IMR-90 (cell line): ENCODE results near the gene HS6ST3. TPM values are rescaled to one million over a fixed set of nuclear protein-coding genes. Genes with fewer than 3 reads are reported as not detected.

ENCODE experiments used
- ATAC-seq: fragments of 200-7000 bp; cut with Tn5 transposase; 2 replicates; pipeline ENCODE4 v1.9.1; 2020; ENCODE audit warnings: low read depth, mild to moderate bottlenecking, moderate library complexity
- BruUV-seq: library from RNA; stranded (reverse); fragments of 400-500 nt; replicated peaks from 2 replicates; lab custom pipeline; 2021; lab: Mats Ljungman, UMichigan
- CTCF ChIA-PET: fragments of 300-600 bp; formaldehyde crosslinking; extraction: SDS; loops from one replicate; lab custom pipeline; 2021; ENCODE audit warnings: antibody characterized with exemption; lab: Yijun Ruan, JAX
- POLR2A ChIA-PET: fragments of 300-600 bp; sonication (Branson Sonifier 250); formaldehyde crosslinking; loops from one replicate; lab custom pipeline; 2022; ENCODE audit warnings: antibody characterized with exemption; ENCODE audit not compliant: unreplicated experiment; lab: Charles Lee
- DNase-seq: peaks from one replicate; pipeline ENCODE4 v3.0.0; 2013
- H2AFZ ChIP-seq: replicated peaks from 2 replicates; pipeline ENCODE3; 2013; ENCODE audit warnings: low read length, mild to moderate bottlenecking; ENCODE audit not compliant: poor library complexity
- H2AK5ac ChIP-seq: 2 replicates; pipeline ENCODE4 v1.6.1; 2013; ENCODE audit warnings: low read depth, low read length, inconsistent platforms
- H2AK9ac ChIP-seq: replicated peaks from 2 replicates; pipeline ENCODE3; 2013; ENCODE audit warnings: mild to moderate bottlenecking, low read depth, low read length, moderate library complexity; ENCODE audit not compliant: poor library complexity
- H2BK120ac ChIP-seq: 2 replicates; pipeline ENCODE4 v1.6.1; 2013; ENCODE audit warnings: low read depth, low read length, inconsistent platforms
- H2BK15ac ChIP-seq: 3 replicates; pipeline ENCODE4 v1.6.1; 2013; ENCODE audit warnings: low read depth, low read length, inconsistent platforms
- H2BK20ac ChIP-seq: 2 replicates; pipeline ENCODE4 v1.6.1; 2013; ENCODE audit warnings: low read depth, mild to moderate bottlenecking, inconsistent platforms, low read length, moderate library complexity
- H2BK5ac ChIP-seq: 2 replicates; pipeline ENCODE4 v1.6.1; 2013; ENCODE audit warnings: mild to moderate bottlenecking, low read depth, low read length, inconsistent platforms; ENCODE audit not compliant: poor library complexity, severe bottlenecking
- H3K14ac ChIP-seq: replicated peaks from 2 replicates; pipeline ENCODE4 v1.6.1; 2013; ENCODE audit warnings: low read depth, low read length, inconsistent platforms
- H3K18ac ChIP-seq: 2 replicates; pipeline ENCODE4 v1.6.1; 2013; ENCODE audit warnings: low read depth, low read length, control low read depth
- H3K23ac ChIP-seq: 2 replicates; pipeline ENCODE4 v1.6.1; 2013; ENCODE audit warnings: low read depth, low read length, inconsistent platforms
- H3K27ac ChIP-seq: 2 replicates; pipeline ENCODE4 v1.5.1; 2013; ENCODE audit warnings: mild to moderate bottlenecking, control low read depth, low read length; ENCODE audit not compliant: insufficient read depth
- H3K27me3 ChIP-seq: 2 replicates; pipeline ENCODE4 v1.6.1; 2013; ENCODE audit warnings: low read length; ENCODE audit not compliant: control insufficient read depth, insufficient read depth
- H3K36me3 ChIP-seq: 2 replicates; pipeline ENCODE4 v1.6.1; 2013; ENCODE audit warnings: low read length, mixed read lengths; ENCODE audit not compliant: control insufficient read depth, insufficient read depth
- H3K4ac ChIP-seq: 2 replicates; pipeline ENCODE4 v1.6.1; 2013; ENCODE audit warnings: low read depth, low read length, inconsistent platforms
- H3K4me1 ChIP-seq: 2 replicates; pipeline ENCODE4 v1.6.1; 2013; ENCODE audit warnings: low read length, mixed read lengths; ENCODE audit not compliant: control insufficient read depth, insufficient read depth
- H3K4me2 ChIP-seq: 2 replicates; pipeline ENCODE4 v1.6.1; 2013; ENCODE audit warnings: low read depth, mild to moderate bottlenecking, control low read depth, low read length, moderate library complexity
- H3K4me3 ChIP-seq: 2 replicates; pipeline ENCODE4 v1.5.1; 2013; ENCODE audit warnings: low read depth, mild to moderate bottlenecking, control low read depth, low read length, moderate library complexity; ENCODE audit not compliant: insufficient read depth
- H3K56ac ChIP-seq: 2 replicates; pipeline ENCODE4 v1.6.1; 2013; ENCODE audit warnings: low read length, inconsistent platforms; ENCODE audit not compliant: insufficient read depth; ENCODE audit errors: extremely low read depth
- H3K79me1 ChIP-seq, 2 experiments: 2 replicates each; pipeline ENCODE4 v1.6.1; 2013; ENCODE audit warnings: low read length in 2 of 2, inconsistent platforms in 1 of 2, low read depth in 1 of 2
- H3K9ac ChIP-seq: 2 replicates; pipeline ENCODE4 v1.6.1; 2013; ENCODE audit warnings: low read depth, low read length, control low read depth
- H3K9me1 ChIP-seq: 2 replicates; pipeline ENCODE4 v1.6.1; 2013; ENCODE audit warnings: low read length, inconsistent platforms; ENCODE audit not compliant: insufficient read depth
- H3K9me3 ChIP-seq: 2 replicates; pipeline ENCODE4 v1.6.1; 2013; ENCODE audit warnings: low read length; ENCODE audit not compliant: control insufficient read depth, insufficient read depth
- H4K20me1 ChIP-seq: 2 replicates; pipeline ENCODE4 v1.6.1; 2013; ENCODE audit warnings: low read length, inconsistent platforms; ENCODE audit not compliant: insufficient read depth
- H4K5ac ChIP-seq: 2 replicates; pipeline ENCODE4 v1.6.1; 2013; ENCODE audit warnings: mild to moderate bottlenecking, low read depth, low read length, control low read depth
- H4K8ac ChIP-seq, 2 experiments: 2 replicates each; pipeline ENCODE4 v1.6.1; 2013; ENCODE audit warnings: low read depth in 2 of 2, low read length in 2 of 2, control low read depth in 1 of 2, inconsistent platforms in 1 of 2
- H4K91ac ChIP-seq: 2 replicates; pipeline ENCODE4 v1.6.1; 2013; ENCODE audit warnings: low read depth, low read length, inconsistent platforms; ENCODE audit not compliant: insufficient read depth
- CEBPB ChIP-seq: IDR thresholded peaks from 2 replicates; pipeline ENCODE4 v1.6.1; 2012; ENCODE audit warnings: low read depth, low read length, improper control_type of control experiment
- CHD1 ChIP-seq: IDR thresholded peaks from 2 replicates; pipeline ENCODE4 v1.6.1; 2012; ENCODE audit warnings: low read depth, low read length, improper control_type of control experiment
- CTCF ChIP-seq: conservative IDR thresholded peaks from 2 replicates; pipeline ENCODE4 v1.5.1; 2012; ENCODE audit warnings: mild to moderate bottlenecking, low read depth, low read length, improper control_type of control experiment
- FOS ChIP-seq: fragments of 150-350 bp; IDR thresholded peaks from 2 replicates; pipeline ENCODE4 v1.6.1; 2016; ENCODE audit warnings: low read depth, low read length
- MAFK ChIP-seq: IDR thresholded peaks from 2 replicates; pipeline ENCODE4 v1.6.1; 2012; ENCODE audit warnings: low read depth, low read length, improper control_type of control experiment
- MAZ ChIP-seq: IDR thresholded peaks from 2 replicates; pipeline ENCODE4 v1.6.1; 2012; ENCODE audit warnings: low read depth, mild to moderate bottlenecking, low read length, improper control_type of control experiment, moderate library complexity, borderline replicate concordance
- MXI1 ChIP-seq: IDR thresholded peaks from 2 replicates; pipeline ENCODE4 v1.6.1; 2012; ENCODE audit warnings: low read depth, mild to moderate bottlenecking, low read length, moderate library complexity, borderline replicate concordance
- NFE2L2 ChIP-seq: fragments of 150-350 bp; IDR thresholded peaks from 2 replicates; pipeline ENCODE4 v1.6.1; 2016; ENCODE audit warnings: low read depth, mild to moderate bottlenecking, low read length
- POLR2A ChIP-seq: IDR thresholded peaks from 2 replicates; pipeline ENCODE4 v1.6.1; 2012; ENCODE audit warnings: mild to moderate bottlenecking, low read depth, low read length
- RCOR1 ChIP-seq: IDR thresholded peaks from 2 replicates; pipeline ENCODE4 v1.6.1; 2012; ENCODE audit warnings: mild to moderate bottlenecking, low read length, improper control_type of control experiment; ENCODE audit not compliant: insufficient replicate concordance
- RFX5 ChIP-seq: IDR thresholded peaks from 2 replicates; pipeline ENCODE4 v1.8.0; 2012; ENCODE audit warnings: low read depth, mild to moderate bottlenecking, low read length, moderate library complexity
- SMC3 ChIP-seq: fragments of 150-350 bp; IDR thresholded peaks from 2 replicates; pipeline ENCODE4 v1.6.1; 2016; ENCODE audit warnings: low read depth, mild to moderate bottlenecking, antibody characterized with exemption, low read length, moderate library complexity
- WGBS, 2 experiments: methylation state at CpG; one replicate each; pipeline versions ENCODE4 v1.1.5 to v1.1.7; 2013; ENCODE audit warnings: missing lambda C conversion rate in 2 of 2; ENCODE audit not compliant: insufficient read length in 1 of 2; ENCODE audit errors: extremely low coverage in 2 of 2; 5-methylcytosine and 5-hydroxymethylcytosine counted together
- dilution Hi-C: fragments of 300-500 bp; cut with HindIII; formaldehyde crosslinking; loops from one replicate; pipeline ENCODE4 v1.14.3; 2018; ENCODE audit warnings: low sequenced_read_pairs; ENCODE audit not compliant: unreplicated experiment
- in situ Hi-C: fragments of 300-500 bp; cut with MboI; formaldehyde crosslinking; loops from 3 replicates; pipeline ENCODE4 v1.14.3; 2019; ENCODE audit warnings: low sequenced_read_pairs, inconsistent platforms, mixed read lengths
- intact Hi-C: fragments of 100-400 bp; cut with micrococcal nuclease; formaldehyde crosslinking; loops from 2 replicates; pipeline ENCODE4 v1.10.0; 2022
- polyA plus RNA-seq, 3 experiments: library from polyadenylated mRNA; depleted of rRNA; stranded (reverse); fragments of >200 nt; gene quantifications; 2 replicates each; pipeline ENCODE4 v1.2.3, GENCODE V29; 2012; ENCODE audit warnings: low replicate concordance in 1 of 3
- total RNA-seq: library from RNA; depleted of rRNA; stranded (reverse); fragments of >200 nt; gene quantifications from 2 replicates; pipeline ENCODE4 v1.2.3, GENCODE V29; 2012
- TF ChIP-seq, protein P1 (sequence below): fragments of 150-350 bp; IDR thresholded peaks from 2 replicates; pipeline ENCODE4 v1.6.1; 2017; ENCODE audit warnings: mild to moderate bottlenecking, antibody characterized with exemption, low read length, low read depth

The HS6ST3 gene
- total and polyA plus RNA-seq, 2 of the 4 experiments (the other 2 are of a cell fraction), result not detected

GRCh38 chr13:96783057-96783456 lies 693.1 kb downstream of the HS6ST3 start:
- H3K79me1 ChIP-seq, result no peaks in the 10 kb centered on the region
- no peak overlapping the region for H2BK15ac ChIP-seq
- H3K27ac ChIP-seq, result no peak overlapping the region
- no CpG with 5 or more reads among the region's 2 CpGs for WGBS, 2 experiments
- no peak overlapping the region for H3K56ac ChIP-seq
- H4K20me1 ChIP-seq, result no peaks in the 10 kb centered on the region
- dilution Hi-C loops, result no loop called here
- H3K4me1 ChIP-seq, result no peaks in the 10 kb centered on the region
- no peaks in the 10 kb centered on the region for H3K9me1 ChIP-seq
- no peak overlapping the region for H4K91ac ChIP-seq
- in situ Hi-C loops, result no loop called here
- no peaks in the 10 kb centered on the region; the same call in none of the 2 replicates for H3K9me3 ChIP-seq
- no peak for ATAC-seq
- H3K14ac ChIP-seq, result no peak overlapping the region
- no peak overlapping the region for H4K5ac ChIP-seq
- no peak overlapping the region for H3K4ac ChIP-seq
- H3K23ac ChIP-seq, result no peak overlapping the region
- H2AK9ac ChIP-seq, result no peak overlapping the region
- no peak overlapping the region for H3K4me3 ChIP-seq
- no peaks in the 10 kb centered on the region for H3K27me3 ChIP-seq
- POLR2A ChIA-PET, result no interaction called here
- no peak overlapping the region for H2BK20ac ChIP-seq
- no peak overlapping the region for H2AK5ac ChIP-seq
- CTCF ChIA-PET, result no interaction called here
- H2AFZ ChIP-seq, result no peak overlapping the region
- TF ChIP-seq MAZ (no peak), POLR2A (no peak), CHD1 (no peak), MXI1 (no peak), SMC3 (no peak), RFX5 (no peak), CTCF (no peak), RCOR1 (no peak), FOS (no peak), CEBPB (no peak), NFE2L2 (no peak), MAFK (no peak)
- TF ChIP-seq, protein P1, sequence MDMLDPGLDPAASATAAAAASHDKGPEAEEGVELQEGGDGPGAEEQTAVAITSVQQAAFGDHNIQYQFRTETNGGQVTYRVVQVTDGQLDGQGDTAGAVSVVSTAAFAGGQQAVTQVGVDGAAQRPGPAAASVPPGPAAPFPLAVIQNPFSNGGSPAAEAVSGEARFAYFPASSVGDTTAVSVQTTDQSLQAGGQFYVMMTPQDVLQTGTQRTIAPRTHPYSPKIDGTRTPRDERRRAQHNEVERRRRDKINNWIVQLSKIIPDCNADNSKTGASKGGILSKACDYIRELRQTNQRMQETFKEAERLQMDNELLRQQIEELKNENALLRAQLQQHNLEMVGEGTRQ, result no peak
- BruUV-seq, result no TSS peak
- H2BK120ac ChIP-seq, result no peak overlapping the region
- no peak overlapping the region for H4K8ac ChIP-seq
- H3K9ac ChIP-seq, result no peak overlapping the region
- no peak overlapping the region for H3K18ac ChIP-seq
- intact Hi-C loops, result no loop called here
- H2BK5ac ChIP-seq, result no peak overlapping the region
- no peaks in the 10 kb centered on the region for H3K36me3 ChIP-seq
- DNase-seq, result no peak
- no peak overlapping the region for H3K4me2 ChIP-seq
